GM21717 (cell line): ENCODE measurements around the gene MYO1G.

Experiments
- ATAC-seq: cut with Tn5 transposase; IDR thresholded peaks from one replicate; pipeline ENCODE4 v1.9.1; 2021; ENCODE audit warnings: mild to moderate bottlenecking, moderate library complexity; ENCODE audit not compliant: unreplicated experiment

The MYO1G gene

DNA sequence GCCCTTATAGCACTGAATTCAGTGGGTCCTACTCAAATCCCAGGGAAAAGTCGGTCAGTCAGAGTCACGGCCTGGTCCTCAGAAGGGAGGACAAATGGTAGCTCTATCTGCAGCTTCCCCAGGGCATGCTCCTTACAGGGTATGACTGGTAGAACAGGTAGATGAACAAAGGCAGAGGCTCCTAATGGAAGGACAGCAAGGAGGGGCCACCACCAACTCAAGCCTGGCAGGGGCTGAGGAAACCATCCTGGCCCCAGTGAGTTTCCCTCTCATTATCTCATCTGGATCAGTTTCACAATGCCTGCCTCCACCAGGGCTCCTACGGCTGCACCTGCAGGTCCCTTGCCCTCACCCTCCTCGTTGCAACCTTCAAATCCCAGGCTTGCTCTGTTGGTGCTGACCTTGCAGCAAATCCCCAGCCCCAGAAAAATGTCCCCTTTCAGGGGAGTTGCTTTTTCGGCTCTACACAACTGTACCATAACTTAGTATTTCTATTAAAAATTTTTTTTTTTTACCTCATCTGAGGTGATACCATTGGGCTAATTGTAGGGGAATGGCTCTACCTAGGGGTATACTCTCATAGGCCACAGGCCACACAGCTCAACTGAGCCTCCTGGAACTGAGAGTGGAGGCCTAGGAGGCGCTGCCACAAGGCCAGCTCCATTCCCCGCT, 2.4 kb upstream of the MYO1G start:
- peak; percentile 0 for ATAC-seq

GRCh38 chr7:44980393-44981034, 1.7 kb upstream of the MYO1G start:
- peak; percentile 47 for ATAC-seq

GRCh38 chr7:44979481-44980392, 922 bp upstream of the MYO1G start:
- no peak for ATAC-seq

DNA sequence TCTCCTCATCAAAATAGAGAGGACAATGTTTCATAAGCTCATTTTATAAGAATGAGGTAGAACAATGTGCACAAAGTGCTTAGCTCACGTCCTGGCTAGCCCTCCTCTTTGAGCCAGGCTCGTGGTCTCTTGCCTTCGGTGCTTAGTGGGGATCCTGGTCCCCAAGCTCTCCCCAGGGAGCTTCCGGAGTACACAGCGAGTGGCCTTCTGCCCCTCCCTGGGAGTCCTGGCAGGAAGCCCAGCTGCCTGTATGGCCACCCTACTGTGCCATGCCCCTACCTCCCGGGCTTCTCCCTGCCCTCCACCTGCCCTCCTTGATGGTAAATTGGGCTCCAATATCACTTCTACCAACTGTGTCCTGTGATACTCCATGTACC, 868 bp downstream of the MYO1G start:
- no peak for ATAC-seq

DNA sequence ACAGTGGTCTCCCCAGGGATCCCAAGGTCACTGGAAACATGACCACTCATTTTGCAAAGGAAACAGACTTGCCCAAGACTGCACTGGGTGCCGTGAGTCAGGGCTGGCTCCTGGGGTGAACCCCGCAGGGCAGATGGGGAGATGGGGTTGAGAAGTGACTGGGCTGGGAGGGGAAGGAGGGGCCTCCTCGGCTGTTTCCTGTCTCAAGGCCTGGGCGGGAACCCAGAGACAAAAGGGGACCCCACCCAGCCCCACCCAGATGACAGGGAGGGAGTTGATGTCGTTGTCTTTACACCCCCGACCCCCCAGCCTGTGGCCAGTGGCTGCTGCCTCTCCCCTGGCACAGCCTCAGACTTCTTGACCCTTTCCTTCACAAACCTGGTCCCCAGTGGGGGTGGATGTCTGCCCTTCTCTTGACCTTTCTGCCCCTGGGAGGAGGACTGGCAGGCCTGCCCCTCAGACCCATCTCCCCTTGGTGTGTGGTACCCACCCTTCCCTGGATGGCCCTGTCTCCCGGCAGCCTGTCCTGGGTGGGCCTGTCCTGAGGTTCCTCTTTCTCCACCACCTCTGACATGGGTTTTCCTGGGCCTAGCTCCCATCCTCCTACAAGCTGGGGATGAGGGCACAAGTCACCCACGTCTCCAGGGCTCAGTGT, 1.4 kb downstream of the MYO1G start:
- ATAC-seq = no peak

GRCh38 chr7:44976746-44977196, 2.0 kb downstream of the MYO1G start:
- ATAC-seq = no peak

DNA sequence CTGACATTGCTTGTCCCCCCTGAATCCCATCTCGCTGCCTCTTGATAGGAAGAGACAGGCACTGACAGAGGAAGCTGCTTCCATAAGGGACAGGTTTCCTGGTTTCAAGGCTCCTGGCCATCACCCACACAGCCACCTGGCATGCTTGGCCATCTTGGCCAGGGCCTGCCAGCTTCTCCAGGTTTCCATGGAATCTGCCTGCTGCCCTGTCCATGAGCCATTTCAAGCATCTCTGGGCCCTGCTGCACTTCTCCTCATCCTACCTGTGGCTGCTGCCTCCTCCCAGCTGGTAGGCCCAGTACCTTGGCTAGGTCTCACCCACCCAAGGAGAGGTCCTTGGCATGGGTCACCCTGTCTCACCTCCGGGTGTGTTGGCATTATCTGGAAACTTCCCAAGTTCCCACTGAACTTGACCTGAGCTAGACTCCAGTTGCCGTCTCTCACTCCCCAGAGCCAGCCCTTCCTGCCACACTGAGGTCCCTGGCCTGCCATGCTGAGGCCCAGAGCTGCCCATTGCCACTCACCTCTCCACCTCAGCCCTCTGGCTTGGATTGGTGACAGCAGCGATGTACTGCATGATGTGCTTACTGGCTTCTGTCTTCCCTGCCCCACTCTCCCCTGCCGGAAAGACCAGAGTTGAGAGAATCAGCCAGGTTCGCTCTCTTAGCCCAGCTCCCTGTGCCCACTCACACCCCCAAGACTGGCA, 2.6 kb downstream of the MYO1G start:
- no peak for ATAC-seq

DNA sequence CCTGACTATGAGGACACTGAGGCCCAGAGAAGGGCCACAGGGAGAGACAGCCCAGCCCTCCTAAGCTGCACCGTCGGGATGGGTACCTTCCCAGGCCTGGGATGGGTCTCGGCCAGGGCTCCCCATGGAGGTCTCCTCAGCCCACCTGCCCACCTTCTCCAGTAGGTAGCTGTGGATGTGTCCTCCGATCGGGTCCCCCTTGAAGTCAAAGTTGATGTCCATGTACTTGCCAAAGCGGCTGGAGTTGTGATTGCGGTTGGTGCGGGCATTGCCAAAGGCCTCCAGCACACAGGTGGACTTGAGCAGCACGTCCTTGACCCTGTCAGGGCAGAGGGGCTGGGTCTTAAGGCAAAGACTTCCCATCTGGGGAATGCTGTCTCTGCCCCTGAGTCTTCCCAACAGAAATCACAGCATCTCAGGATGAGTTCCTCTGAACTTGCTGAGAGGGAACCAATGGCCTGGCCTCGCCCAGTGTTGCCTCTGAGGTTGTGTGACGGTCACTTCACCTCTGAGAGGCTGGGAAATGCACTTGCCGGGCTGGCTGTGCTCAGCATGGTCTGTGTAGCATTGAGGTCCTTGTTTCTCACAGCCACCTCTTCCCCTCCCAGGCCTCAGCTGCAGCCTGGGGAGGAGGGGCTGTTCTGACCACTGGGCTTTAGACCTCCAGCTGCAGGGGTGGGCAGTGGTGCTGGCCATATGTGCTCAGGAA, 3.3 kb downstream of the MYO1G start:
- no peak for ATAC-seq

DNA sequence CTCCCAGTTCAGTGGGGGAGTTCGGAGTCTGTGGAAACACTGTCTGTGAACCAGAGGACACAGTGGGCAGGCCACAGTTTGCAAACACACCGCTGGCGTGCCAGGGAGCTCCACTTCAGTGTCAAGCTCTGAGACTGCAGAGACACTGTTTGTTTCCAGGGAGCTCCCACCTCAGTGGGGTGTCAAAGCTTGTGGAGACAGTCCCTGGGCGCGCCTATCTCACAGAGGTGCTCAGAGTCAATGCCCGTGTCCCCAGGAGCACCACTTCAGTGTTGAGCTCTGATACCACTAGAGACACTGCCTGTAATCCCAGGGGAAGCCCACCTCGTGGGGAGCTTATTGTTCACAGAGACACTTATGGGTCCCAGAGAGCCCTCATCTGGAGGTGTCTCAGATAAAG, 4.3 kb downstream of the MYO1G start:
- no peak for ATAC-seq

DNA sequence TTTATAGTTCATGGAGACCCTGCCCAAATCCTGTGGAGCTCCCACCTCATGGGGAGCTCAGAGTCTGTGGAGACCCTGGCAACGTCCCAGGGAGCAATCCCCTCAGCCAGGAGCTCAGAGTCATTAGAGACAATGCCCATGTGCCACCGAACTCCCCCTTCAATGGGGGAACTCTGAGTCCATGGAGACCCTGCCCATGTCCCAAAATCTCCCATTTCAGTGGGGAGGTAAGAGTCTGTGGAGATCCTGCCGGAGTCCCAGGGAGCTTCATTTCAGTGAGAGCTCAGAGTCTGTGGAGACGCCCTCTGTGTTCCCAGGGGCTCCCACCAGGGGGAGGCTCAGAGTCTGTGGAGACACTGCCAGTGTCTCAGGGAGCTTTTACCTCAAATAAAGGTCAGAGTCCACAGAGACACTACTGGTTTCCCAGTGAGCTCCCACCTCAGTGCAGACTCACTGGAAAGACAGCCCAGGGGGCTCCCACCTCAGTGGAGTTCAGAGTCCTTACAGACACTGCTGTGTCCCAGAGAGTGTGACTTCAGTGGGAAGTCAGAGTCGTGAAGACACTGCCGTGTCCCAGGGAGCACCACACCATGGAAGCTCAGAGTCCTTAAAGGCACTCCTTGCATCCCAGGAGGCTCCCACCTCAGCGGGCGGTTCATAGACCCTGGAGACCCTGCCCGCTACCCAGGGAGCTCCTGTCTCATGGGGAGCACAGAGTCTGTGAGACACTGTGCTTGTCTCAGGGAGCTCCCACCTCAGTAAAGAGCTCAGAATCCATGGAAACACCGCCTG, 5.0 kb downstream of the MYO1G start:
- ATAC-seq = no peak

GRCh38 chr7:44972562-44972961, 6.3 kb downstream of the MYO1G start:
- ATAC-seq = no peak

DNA sequence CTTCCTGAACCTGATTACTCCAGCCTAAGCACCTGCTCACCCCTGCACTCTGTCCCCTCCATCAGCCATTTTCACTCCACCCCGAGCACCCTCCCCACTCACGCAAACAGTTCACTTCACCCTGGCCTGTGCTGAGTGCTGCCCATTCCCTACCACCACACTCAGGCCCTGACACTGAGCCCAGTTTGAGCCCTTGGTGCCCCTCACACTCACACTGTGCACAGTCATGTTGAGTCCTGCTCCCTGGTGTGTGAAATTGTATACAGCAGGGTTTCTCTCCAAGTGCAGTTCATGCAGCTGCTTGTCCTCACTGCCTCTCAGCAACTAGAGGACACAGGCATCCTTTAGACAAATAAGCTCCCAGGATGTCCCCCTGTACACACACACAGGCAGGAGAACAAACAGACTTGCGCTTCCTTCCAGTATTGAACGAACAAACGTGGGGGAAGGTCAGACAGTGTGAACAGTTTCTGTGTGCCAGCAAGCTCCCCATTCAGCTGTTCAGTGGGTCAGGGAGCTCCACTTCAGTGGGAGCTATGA, 6.8 kb downstream of the MYO1G start:
- ATAC-seq = no peak

- ATAC-seq = no peak
Observed at GRCh38 chr7:44971188-44971901, 7.5 kb downstream of the MYO1G start.

- ATAC-seq = no peak
Observed at GRCh38 chr7:44970523-44971051, 8.2 kb downstream of the MYO1G start.

GRCh38 chr7:44969701-44970522, 8.9 kb downstream of the MYO1G start:
- no peak for ATAC-seq

DNA sequence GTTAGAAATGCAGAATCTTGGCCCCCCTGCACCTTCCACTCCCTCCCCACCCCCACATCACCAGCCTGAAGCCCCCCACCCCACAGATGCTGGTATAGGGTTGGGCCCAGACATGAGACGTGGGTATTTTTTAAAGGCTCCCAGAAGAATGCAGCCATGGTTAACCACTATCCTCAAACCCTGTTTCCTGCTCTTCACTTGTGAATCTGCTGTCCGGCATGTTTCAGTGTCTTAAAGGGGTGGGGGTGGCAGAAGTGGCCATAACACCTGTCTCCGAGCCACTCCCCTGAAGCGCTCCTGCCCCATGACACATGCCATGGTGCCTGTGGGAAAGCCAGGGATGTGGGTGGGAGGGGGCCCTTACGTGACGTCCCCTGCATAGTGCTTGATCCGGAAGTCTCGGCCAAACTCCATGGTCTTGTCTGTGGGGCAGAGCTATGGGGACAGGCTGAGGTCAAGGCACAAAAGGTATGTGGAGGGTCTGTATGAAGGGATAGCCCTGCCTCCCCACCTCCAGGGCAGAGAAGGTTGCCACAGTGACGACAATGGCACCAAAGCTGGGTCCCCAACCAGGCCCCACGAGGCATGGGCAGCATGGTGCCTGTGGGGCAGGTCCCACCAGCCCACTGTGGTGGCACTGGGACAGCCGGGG, 9.6 kb downstream of the MYO1G start:
- ATAC-seq = no peak
